ENCODE data around the gene ABCC6. TPM values are rescaled to one million over a fixed set of nuclear protein-coding genes. Genes with fewer than 3 reads are reported as not detected.

Gene ABCC6
- total and polyA plus RNA-seq, 3 donors from 2014 or later, result 0.87 to 1.5 (median 1.0) TPM

GRCh38 chr16:16178455-16179162 is 44.7 kb downstream of the ABCC6 start:
- no peak for DNase-seq
- Histone ChIP-seq H3K36me3 (ENCODE audit: low read depth, missing control alignments) (no peaks in the 10 kb centered on the region), H3K9me3 (no peaks in the 10 kb centered on the region), H3K27me3 (no peaks in the 10 kb centered on the region), H3K4me3 (no peak overlapping the region), H3K27ac (no peak overlapping the region), H3K4me1 (no peaks in the 10 kb centered on the region)
- WGBS, 2 donors, result 72 to 92% methylated on average over 4 to 7 of the region's 7 CpGs
- TF ChIP-seq POLR2A (IDR thresholded peaks at IDR 0.05), result no peak
- no peak for TF ChIP-seq CTCF (IDR thresholded peaks at IDR 0.05)
- intact Hi-C loops (cut with DNase I; ENCODE audit: low total_unique reads), result no loop called here

GRCh38 chr16:16176328-16176727 is 47.0 kb downstream of the ABCC6 start:
- Histone ChIP-seq H3K9me3 (no peaks in the 10 kb centered on the region), H3K4me1 (no peaks in the 10 kb centered on the region), H3K4me3 (no peak overlapping the region), H3K27me3 (no peaks in the 10 kb centered on the region), H3K27ac (no peak overlapping the region), H3K36me3 (ENCODE audit: low read depth, missing control alignments) (no peaks in the 10 kb centered on the region)
- intact Hi-C loops (cut with DNase I; ENCODE audit: low total_unique reads), result no loop called here
- TF ChIP-seq POLR2A (IDR thresholded peaks at IDR 0.05) (no peak), CTCF (IDR thresholded peaks at IDR 0.05) (no peak)
- no peak for DNase-seq

GRCh38 chr16:16175296-16175695 is 48.0 kb downstream of the ABCC6 start:
- Histone ChIP-seq H3K36me3 (ENCODE audit: low read depth, missing control alignments) (no peaks in the 10 kb centered on the region), H3K27ac (no peak overlapping the region), H3K4me3 (no peak overlapping the region), H3K27me3 (no peaks in the 10 kb centered on the region), H3K4me1 (no peaks in the 10 kb centered on the region), H3K9me3 (no peaks in the 10 kb centered on the region)
- WGBS, 2 donors, result 54 to 67% methylated on average over 1 to 5 of the region's 5 CpGs
- DNase-seq, result no peak
- TF ChIP-seq CTCF (IDR thresholded peaks at IDR 0.05) (no peak), POLR2A (IDR thresholded peaks at IDR 0.05) (no peak)
- intact Hi-C loops (cut with DNase I; ENCODE audit: low total_unique reads), result no loop called here

GRCh38 chr16:16172991-16173390 is 50.3 kb downstream of the ABCC6 start:
- H3K27ac ChIP-seq, result no peak overlapping the region
- H3K4me1 ChIP-seq, result no peaks in the 10 kb centered on the region
- H3K4me3 ChIP-seq, result no peak overlapping the region
- intact Hi-C loops (cut with DNase I; ENCODE audit: low total_unique reads), result no loop called here
- H3K27me3 ChIP-seq, result no peaks in the 10 kb centered on the region
- no peaks in the 10 kb centered on the region for H3K9me3 ChIP-seq
- DNase-seq, result no peak
- WGBS, 2 donors, result 84% methylated on average over 4 of the region's 4 CpGs
- no peak for TF ChIP-seq POLR2A (IDR thresholded peaks at IDR 0.05)
- no peak for TF ChIP-seq CTCF (IDR thresholded peaks at IDR 0.05)
- no peaks in the 10 kb centered on the region for H3K36me3 ChIP-seq (ENCODE audit: low read depth, missing control alignments)

- no peaks in the 10 kb centered on the region for H3K9me3 ChIP-seq
- H3K27me3 ChIP-seq, result no peaks in the 10 kb centered on the region
- intact Hi-C loops (cut with DNase I; ENCODE audit: low total_unique reads), result no loop called here
- no peak for DNase-seq
- no peaks in the 10 kb centered on the region for H3K4me1 ChIP-seq
- no peak overlapping the region for H3K27ac ChIP-seq
- WGBS, 2 donors, result 91% methylated on average over 4 of the region's 4 CpGs
- H3K4me3 ChIP-seq, result no peak overlapping the region
- no peaks in the 10 kb centered on the region for H3K36me3 ChIP-seq (ENCODE audit: low read depth, missing control alignments)
- TF ChIP-seq CTCF (IDR thresholded peaks at IDR 0.05) (no peak), POLR2A (IDR thresholded peaks at IDR 0.05) (no peak)
Observed at GRCh38 chr16:16171332-16171919, 51.9 kb downstream of the ABCC6 start.

All from testis (tissue), 3 donors.